Neuronal stem cell (in vitro differentiated cells): ENCODE data around the gene ANKRD27.

Source experiments
- DNase-seq: peaks from one replicate; pipeline ENCODE4 v3.0.0-alpha.2; 2013; ENCODE audit warnings: low spot score
- H2AFZ ChIP-seq: one replicate; pipeline ENCODE4 v1.6.1; 2013; ENCODE audit warnings: mild to moderate bottlenecking, low read length, inconsistent platforms
- H2AK5ac ChIP-seq: 2 replicates; pipeline ENCODE4 v1.6.1; 2013; ENCODE audit warnings: low read depth, mild to moderate bottlenecking, inconsistent platforms, low read length, moderate library complexity, mixed read lengths
- H2BK120ac ChIP-seq: 2 replicates; pipeline ENCODE4 v1.6.1; 2013; ENCODE audit warnings: low read depth, mild to moderate bottlenecking, inconsistent platforms, low read length, moderate library complexity, mixed read lengths
- H2BK12ac ChIP-seq: one replicate; pipeline ENCODE4 v1.6.1; 2013; ENCODE audit warnings: low read length, inconsistent platforms
- H2BK15ac ChIP-seq: 2 replicates; pipeline ENCODE4 v1.6.1; 2013; ENCODE audit warnings: mild to moderate bottlenecking, low read length, inconsistent platforms, mixed read lengths
- H2BK5ac ChIP-seq: one replicate; pipeline ENCODE4 v1.6.1; 2013; ENCODE audit warnings: inconsistent platforms, mild to moderate bottlenecking, low read length, moderate library complexity
- H3K14ac ChIP-seq: one replicate; pipeline ENCODE4 v1.6.1; 2013; ENCODE audit warnings: low read length, inconsistent platforms
- H3K18ac ChIP-seq: 2 replicates; pipeline ENCODE4 v1.6.1; 2013; ENCODE audit warnings: low read length, inconsistent platforms
- H3K23ac ChIP-seq: 2 replicates; pipeline ENCODE4 v1.6.1; 2013; ENCODE audit warnings: low read depth, mild to moderate bottlenecking, mixed read lengths, low read length, inconsistent platforms; ENCODE audit not compliant: poor library complexity
- H3K27ac ChIP-seq: replicated peaks from 3 replicates; pipeline ENCODE4 v1.5.1; 2013; ENCODE audit warnings: low read length, inconsistent platforms
- H3K27me3 ChIP-seq, 3 experiments: 2 replicates each; pipeline ENCODE4 v1.6.1; 2013; ENCODE audit warnings: low read length in 3 of 3, mild to moderate bottlenecking in 2 of 3, inconsistent platforms in 1 of 3, low read depth in 1 of 3, mixed read lengths in 1 of 3, moderate library complexity in 1 of 3; ENCODE audit not compliant: control insufficient read depth in 3 of 3, insufficient read depth in 3 of 3
- H3K36me3 ChIP-seq, 2 donors: replicated peaks in 1 of 2; 2 replicates each; pipeline ENCODE4 v1.6.1; 2013; ENCODE audit warnings: low read length in 2 of 2; ENCODE audit not compliant: control insufficient read depth in 2 of 2, insufficient read depth in 2 of 2
- H3K4ac ChIP-seq: 2 replicates; pipeline ENCODE4 v1.6.1; 2013; ENCODE audit warnings: inconsistent platforms, mild to moderate bottlenecking, low read length, moderate library complexity
- H3K4me1 ChIP-seq, 2 donors: 1 replicate in 1 of 2; 2 replicates in 1 of 2; pipeline ENCODE4 v1.6.1; 2013; ENCODE audit warnings: low read length in 2 of 2, low read depth in 1 of 2; ENCODE audit not compliant: control insufficient read depth in 2 of 2, insufficient read depth in 1 of 2
- H3K4me2 ChIP-seq: one replicate; pipeline ENCODE4 v1.6.1; 2013; ENCODE audit warnings: mild to moderate bottlenecking, low read length, inconsistent platforms; ENCODE audit not compliant: insufficient read depth, poor library complexity, severe bottlenecking
- H3K4me3 ChIP-seq, 2 donors: 2 replicates each; pipeline ENCODE4 v1.5.1; 2013; ENCODE audit warnings: low read length in 2 of 2, mild to moderate bottlenecking in 2 of 2, inconsistent platforms in 1 of 2, moderate library complexity in 1 of 2
- H3K79me1 ChIP-seq: one replicate; pipeline ENCODE4 v1.6.1; 2013; ENCODE audit warnings: low read depth, mild to moderate bottlenecking, inconsistent platforms, low read length, moderate library complexity
- H3K9ac ChIP-seq: one replicate; pipeline ENCODE4 v1.6.1; 2013; ENCODE audit warnings: mild to moderate bottlenecking, low read depth, low read length, inconsistent platforms; ENCODE audit not compliant: poor library complexity
- H3K9me3 ChIP-seq, 2 donors: replicated peaks in 1 of 2; 2 replicates each; pipeline versions ENCODE3 to v1.6.1; 2013; ENCODE audit warnings: low read length in 2 of 2, mild to moderate bottlenecking in 2 of 2, inconsistent platforms in 1 of 2, low read depth in 1 of 2, mixed read lengths in 1 of 2, moderate library complexity in 1 of 2; ENCODE audit not compliant: control insufficient read depth in 2 of 2, insufficient read depth in 1 of 2
- H4K8ac ChIP-seq: one replicate; pipeline ENCODE4 v1.6.1; 2013; ENCODE audit warnings: low read depth, mild to moderate bottlenecking, inconsistent platforms, low read length, moderate library complexity
- H4K91ac ChIP-seq: one replicate; pipeline ENCODE4 v1.6.1; 2013; ENCODE audit warnings: low read length, low read depth, mild to moderate bottlenecking, inconsistent platforms; ENCODE audit not compliant: poor library complexity
- WGBS, 2 donors: extraction: QIAGEN DNeasy Blood & Tissue Kit; methylation state at CpG; one replicate each; pipeline ENCODE4 v1.1.7; 2013; ENCODE audit warnings: missing lambda C conversion rate in 2 of 2, mixed read lengths in 1 of 2; ENCODE audit not compliant: insufficient read length in 2 of 2, insufficient replicate concordance in 1 of 2; ENCODE audit errors: extremely low coverage in 2 of 2; 5-methylcytosine and 5-hydroxymethylcytosine counted together

The ANKRD27 gene

GRCh38 chr19:32676186-32676894 is 1.4 kb upstream of the ANKRD27 start:
- Histone ChIP-seq H4K8ac (peak overlapping the region; percentile 31), H3K27me3 (peaks cover 10 to 46% (median 13%) of the 10 kb centered on the region in 3 experiments), H3K9ac (peak overlapping the region; percentile 83), H3K4me2 (peak overlapping the region; percentile 93), H3K14ac (peak overlapping the region; percentile 86), H2BK120ac (peak overlapping the region; percentile 89), H2AK5ac (peak overlapping the region; percentile 99), H3K4ac (peak overlapping the region; percentile 43), H2BK15ac (peak overlapping the region; percentile 100), H3K36me3 (no peaks in the 10 kb centered on the region), H3K9me3 (no peaks in the 10 kb centered on the region), H2BK12ac (peak overlapping the region; percentile 99), H3K23ac (peak overlapping the region; percentile 77), H4K91ac (peak overlapping the region; percentile 27), H3K18ac (peak overlapping the region; percentile 98), H2AFZ (peak overlapping the region; percentile 99), H2BK5ac (peak overlapping the region; percentile 83), H3K27ac (no peak overlapping the region), H3K4me3 (peak overlapping the region; percentile 80 to 94), H3K79me1 (no peaks in the 10 kb centered on the region), H3K4me1 (peaks cover 6 to 16% of the 10 kb centered on the region in 2 donors)
- no CpG with 5 or more reads among the region's 93 CpGs for WGBS, 2 donors
- peak; percentile 15 for DNase-seq

DNA sequence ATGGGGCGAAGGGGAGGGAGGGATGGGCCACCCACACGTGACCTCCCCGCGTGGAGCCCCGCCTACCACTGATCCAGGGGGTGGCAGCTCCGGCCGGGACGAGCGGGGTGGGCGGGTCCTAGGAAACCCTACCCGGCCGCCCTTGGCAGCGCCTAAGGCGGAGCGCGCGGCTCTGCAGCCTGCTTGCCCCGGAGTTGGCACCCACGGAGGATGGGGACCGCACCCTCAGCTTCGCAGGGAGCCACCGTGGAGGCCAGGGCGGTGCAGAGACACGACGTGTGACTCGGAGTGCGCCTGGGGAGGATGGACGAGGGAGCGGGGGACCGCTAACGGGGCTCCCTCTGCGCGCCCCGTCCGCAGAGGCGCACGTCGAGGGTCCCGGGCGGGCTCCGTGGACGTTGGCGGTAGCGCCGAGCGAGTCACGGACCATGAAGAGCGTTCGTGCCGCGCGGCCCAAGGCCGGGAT is 773 bp upstream of the ANKRD27 start, which contains the start of gene RGS9BP:
Gene RGS9BP, plus strand, starts transcription at position 129 of the 466 bp plus-strand sequence. CDS start 416 bp downstream, outside the sequence.
- H3K4me1 ChIP-seq = peaks cover 6 to 16% of the 10 kb centered on the region in 2 donors
- peak within 1 kb of the TSS; percentile 83 for H2BK5ac ChIP-seq
- H2AFZ ChIP-seq = peak within 1 kb of the TSS; percentile 99
- H3K14ac ChIP-seq = peak within 1 kb of the TSS; percentile 86
- peak within 1 kb of the TSS; percentile 93 for H3K4me2 ChIP-seq
- peak within 1 kb of the TSS; percentile 77 for H3K23ac ChIP-seq
- no peak within 1 kb of the TSS for H3K27ac ChIP-seq
- peak within 1 kb of the TSS; percentile 98 for H3K18ac ChIP-seq
- peak within 1 kb of the TSS; percentile 99 for H2BK12ac ChIP-seq
- H3K27me3 ChIP-seq = peaks cover 10 to 46% (median 13%) of the 10 kb centered on the region in 3 experiments
- H2BK120ac ChIP-seq = peak within 1 kb of the TSS; percentile 89
- peak within 1 kb of the TSS; percentile 27 for H4K91ac ChIP-seq
- H2AK5ac ChIP-seq = peak within 1 kb of the TSS; percentile 99
- peak within 1 kb of the TSS; percentile 43 for H3K4ac ChIP-seq
- no peaks in the 10 kb centered on the region for H3K36me3 ChIP-seq
- H3K9ac ChIP-seq = peak within 1 kb of the TSS; percentile 87
- H3K4me3 ChIP-seq = peak within 1 kb of the TSS; percentile 85 to 94
- no peaks in the 10 kb centered on the region for H3K79me1 ChIP-seq
- peak within 1 kb of the TSS; percentile 31 for H4K8ac ChIP-seq
- DNase-seq = peak; percentile 46
- no peaks in the 10 kb centered on the region for H3K9me3 ChIP-seq
- H2BK15ac ChIP-seq = peak within 1 kb of the TSS; percentile 100
- WGBS, 2 donors = no CpG with 5 or more reads among the region's 53 CpGs

DNA sequence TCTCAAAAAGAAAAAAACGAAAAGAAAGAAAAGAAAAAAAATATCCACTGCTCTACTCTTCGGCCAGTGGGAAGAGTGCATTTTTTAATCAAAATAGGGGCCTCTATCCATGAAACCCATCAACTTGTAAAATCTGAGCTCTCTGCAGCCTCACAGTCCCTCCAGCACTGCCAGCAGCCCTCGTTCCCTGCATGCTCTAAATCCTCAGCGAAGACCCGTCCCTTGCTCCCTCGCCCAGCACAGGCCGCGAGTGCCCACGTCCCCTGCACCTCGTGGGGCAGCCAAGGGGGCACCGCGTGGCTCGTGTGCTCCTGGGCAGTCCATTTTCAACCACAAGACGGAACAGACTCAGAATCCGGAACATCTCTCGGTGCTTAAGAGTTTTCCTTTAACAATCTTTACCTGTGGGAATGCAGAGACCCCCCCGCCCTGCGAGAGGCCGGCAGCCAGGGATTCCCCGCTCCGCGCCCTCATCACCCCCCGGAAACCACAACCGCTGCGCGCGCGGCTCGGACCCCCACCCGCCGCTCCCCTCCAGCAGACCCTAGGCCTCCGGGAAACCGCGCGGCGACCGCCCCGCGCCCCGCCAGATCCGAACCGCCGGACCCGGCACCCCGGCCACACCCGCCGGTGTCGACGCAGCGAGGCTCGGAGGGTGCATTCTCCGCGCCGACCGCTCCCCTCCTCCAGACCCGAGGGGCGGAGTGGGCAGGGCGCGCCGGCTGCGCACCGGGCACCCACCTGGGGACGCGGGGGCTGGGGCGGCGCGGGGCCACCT is 638 bp downstream of the ANKRD27 start:
- peak overlapping the region; percentile 77 for H3K4me2 ChIP-seq
- H3K4ac ChIP-seq = no peak overlapping the region
- H2BK120ac ChIP-seq = no peak overlapping the region
- no peaks in the 10 kb centered on the region for H3K9me3 ChIP-seq
- H2BK12ac ChIP-seq = no peak overlapping the region
- peak overlapping the region; percentile 21 for H3K23ac ChIP-seq
- no peaks in the 10 kb centered on the region for H3K79me1 ChIP-seq
- DNase-seq = peak; percentile 14
- H3K36me3 ChIP-seq = no peaks in the 10 kb centered on the region
- peak overlapping the region; percentile 41 for H2BK15ac ChIP-seq
- peak overlapping the region; percentile 83 for H3K9ac ChIP-seq
- peak overlapping the region; percentile 85 to 94 for H3K4me3 ChIP-seq
- peak overlapping the region; percentile 0 for H3K14ac ChIP-seq
- peak overlapping the region; percentile 99 for H2AFZ ChIP-seq
- peaks cover 10 to 39% (median 13%) of the 10 kb centered on the region in 3 experiments for H3K27me3 ChIP-seq
- WGBS, 2 donors = no CpG with 5 or more reads among the region's 67 CpGs
- no peak overlapping the region for H3K27ac ChIP-seq
- H2AK5ac ChIP-seq = no peak overlapping the region
- peak overlapping the region; percentile 1 for H2BK5ac ChIP-seq
- no peak overlapping the region for H4K8ac ChIP-seq
- peak overlapping the region; percentile 80 for H3K18ac ChIP-seq
- peaks cover 6 to 16% of the 10 kb centered on the region in 2 donors for H3K4me1 ChIP-seq
- H4K91ac ChIP-seq = no peak overlapping the region
